DND-41 (cell line): ENCODE results near the gene CNRIP1.

ENCODE experiments used
- EZH2 ChIP-seq: IDR thresholded peaks from 3 replicates; pipeline ENCODE4 v1.6.1; 2012; ENCODE audit warnings: borderline replicate concordance, low read depth, mild to moderate bottlenecking, moderate library complexity, low read length, inconsistent platforms; ENCODE audit not compliant: severe bottlenecking
- TF ChIP-seq, protein P1 (sequence below): IDR thresholded peaks from 2 replicates; pipeline ENCODE4 v1.5.1; 2012; ENCODE audit warnings: borderline replicate concordance, low read length, moderate library complexity, mild to moderate bottlenecking; ENCODE audit not compliant: poor library complexity, severe bottlenecking; ENCODE audit errors: extremely low read depth

DNA sequence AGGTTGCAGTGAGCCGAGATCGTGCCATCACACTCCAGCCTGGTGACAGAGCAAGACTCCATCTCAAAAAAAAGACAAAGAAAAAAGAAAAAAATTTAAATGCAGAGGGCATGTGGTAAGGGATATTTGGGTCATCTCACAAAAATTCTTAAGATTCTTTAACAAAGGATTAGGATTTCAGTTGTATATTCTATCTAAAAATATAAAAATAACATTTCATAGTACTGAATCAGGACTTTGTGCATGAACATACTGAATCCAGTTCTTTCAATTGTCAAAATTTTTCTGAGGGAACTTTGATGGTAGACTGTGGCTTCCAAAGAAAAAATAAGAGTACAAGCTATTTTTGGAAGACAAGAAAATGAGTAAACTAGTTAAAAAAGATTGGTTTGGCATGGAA lies 60.9 kb downstream of the CNRIP1 start:
- TF ChIP-seq EZH2, result no peak
- TF ChIP-seq, protein P1, sequence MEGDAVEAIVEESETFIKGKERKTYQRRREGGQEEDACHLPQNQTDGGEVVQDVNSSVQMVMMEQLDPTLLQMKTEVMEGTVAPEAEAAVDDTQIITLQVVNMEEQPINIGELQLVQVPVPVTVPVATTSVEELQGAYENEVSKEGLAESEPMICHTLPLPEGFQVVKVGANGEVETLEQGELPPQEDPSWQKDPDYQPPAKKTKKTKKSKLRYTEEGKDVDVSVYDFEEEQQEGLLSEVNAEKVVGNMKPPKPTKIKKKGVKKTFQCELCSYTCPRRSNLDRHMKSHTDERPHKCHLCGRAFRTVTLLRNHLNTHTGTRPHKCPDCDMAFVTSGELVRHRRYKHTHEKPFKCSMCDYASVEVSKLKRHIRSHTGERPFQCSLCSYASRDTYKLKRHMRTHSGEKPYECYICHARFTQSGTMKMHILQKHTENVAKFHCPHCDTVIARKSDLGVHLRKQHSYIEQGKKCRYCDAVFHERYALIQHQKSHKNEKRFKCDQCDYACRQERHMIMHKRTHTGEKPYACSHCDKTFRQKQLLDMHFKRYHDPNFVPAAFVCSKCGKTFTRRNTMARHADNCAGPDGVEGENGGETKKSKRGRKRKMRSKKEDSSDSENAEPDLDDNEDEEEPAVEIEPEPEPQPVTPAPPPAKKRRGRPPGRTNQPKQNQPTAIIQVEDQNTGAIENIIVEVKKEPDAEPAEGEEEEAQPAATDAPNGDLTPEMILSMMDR, result no peak
